SK-N-SH (cell line): ENCODE measurements around the gene HTR2B. TPM values are rescaled to one million over a fixed set of nuclear protein-coding genes. Genes with fewer than 3 reads are reported as not detected.
A peak's percentile ranks its signal among the peaks of the same experiment; 100 is the strongest.

ENCODE experiments used
- CTCF ChIA-PET: fragments of 300-600, 350-600 bp; formaldehyde crosslinking; extraction: SDS; loops from one replicate; lab custom pipeline; 2021; lab: Yijun Ruan, JAX
- POLR2A ChIA-PET: fragments of 350-600 bp; sonication (Branson Sonifier 250); formaldehyde crosslinking; extraction: SDS; loops from one replicate; lab custom pipeline; 2020; ENCODE audit warnings: antibody characterized with exemption, inconsistent platforms; lab: Yijun Ruan, JAX
- DNase-seq: peaks from one replicate; pipeline ENCODE4 v3.0.0; 2012
- H2AFZ ChIP-seq: fragments of 200-600 bp; sonication (generic); 2 replicates; pipeline ENCODE4 v1.8.1; 2016; ENCODE audit warnings: antibody characterized with exemption, mild to moderate bottlenecking, low read depth
- H3F3A ChIP-seq: fragments of 200-600 bp; sonication (generic); replicated peaks from 2 replicates; pipeline ENCODE3; 2016; ENCODE audit warnings: antibody characterized with exemption, mild to moderate bottlenecking; ENCODE audit not compliant: insufficient read depth
- H3K27ac ChIP-seq, 2 experiments: fragments of 200-500 bp in 1 of 2; fragments of 200-600 bp in 1 of 2; sonication (Bioruptor generic) in 1 of 2; sonication (generic), shearing (Covaris generic) in 1 of 2; 2 replicates each; pipeline versions ENCODE4 v1.5.1 to v1.6.1; 2014 to 2016; ENCODE audit warnings: low read depth in 2 of 2, inconsistent platforms in 1 of 2, low read length in 1 of 2, mild to moderate bottlenecking in 1 of 2, mixed read lengths in 1 of 2
- H3K27me3 ChIP-seq: fragments of 200-600 bp; sonication (generic), shearing (Covaris generic); 2 replicates; pipeline ENCODE4 v1.6.1; 2016; ENCODE audit warnings: mixed run types; ENCODE audit not compliant: insufficient read depth
- H3K36me3 ChIP-seq, 2 experiments: fragments of 200-500 bp in 1 of 2; fragments of 200-600 bp in 1 of 2; sonication (Bioruptor generic) in 1 of 2; sonication (generic) in 1 of 2; replicated peaks in 1 of 2; 2 replicates each; pipeline versions ENCODE3 to v1.5.1; 2014 to 2016; ENCODE audit warnings: low read length in 1 of 2, mild to moderate bottlenecking in 1 of 2; ENCODE audit not compliant: insufficient read depth in 2 of 2, control insufficient read depth in 1 of 2
- H3K4me1 ChIP-seq, 2 experiments: fragments of 200-500 bp in 1 of 2; fragments of 200-600 bp in 1 of 2; sonication (Bioruptor generic) in 1 of 2; sonication (generic), shearing (Covaris generic) in 1 of 2; 2 replicates each; pipeline versions ENCODE4 v1.5.1 to v1.6.1; 2014 to 2016; ENCODE audit warnings: low read depth in 1 of 2, low read length in 1 of 2, mixed run types in 1 of 2; ENCODE audit not compliant: insufficient read depth in 2 of 2, control insufficient read depth in 1 of 2
- H3K4me2 ChIP-seq: fragments of 200-600 bp; sonication (generic), shearing (Covaris generic); 2 replicates; pipeline ENCODE4 v1.6.1; 2017; ENCODE audit warnings: mixed run types
- H3K4me3 ChIP-seq, 2 experiments: fragments of 200-500 bp in 1 of 2; fragments of 200-600 bp in 1 of 2; sonication (Bioruptor generic) in 1 of 2; sonication (generic), shearing (Covaris generic) in 1 of 2; 2 replicates each; pipeline versions ENCODE4 v1.5.1 to v1.8.1; 2014 to 2016; ENCODE audit warnings: low read depth in 2 of 2, inconsistent platforms in 1 of 2, low read length in 1 of 2, mild to moderate bottlenecking in 1 of 2, mixed read lengths in 1 of 2, moderate library complexity in 1 of 2
- H3K79me2 ChIP-seq: fragments of 200-600 bp; sonication (generic); 2 replicates; pipeline ENCODE4 v1.8.1; 2017; ENCODE audit warnings: mild to moderate bottlenecking; ENCODE audit not compliant: insufficient read depth
- H3K9ac ChIP-seq: fragments of 200-600 bp; sonication (generic); 2 replicates; pipeline ENCODE4 v1.6.1; 2017; ENCODE audit warnings: mixed run types
- H3K9me2 ChIP-seq: fragments of 200-600 bp; sonication (generic); 2 replicates; pipeline ENCODE4 v1.6.1; 2017; ENCODE audit warnings: mixed run types
- H3K9me3 ChIP-seq: fragments of 200-600 bp; sonication (generic); 2 replicates; pipeline ENCODE4 v1.6.1; 2017; ENCODE audit warnings: mixed run types, mild to moderate bottlenecking, moderate library complexity
- H4K20me1 ChIP-seq: fragments of 200-600 bp; sonication (generic); 2 replicates; pipeline ENCODE4 v1.6.1; 2017; ENCODE audit warnings: mild to moderate bottlenecking, mixed run types; ENCODE audit not compliant: insufficient read depth
- ELF1 ChIP-seq: IDR thresholded peaks from 2 replicates; pipeline ENCODE4 v1.4.0; 2012
- FOSL2 ChIP-seq: IDR thresholded peaks from 2 replicates; pipeline ENCODE4 v1.4.0; 2012; ENCODE audit warnings: low read depth, mild to moderate bottlenecking, moderate library complexity, borderline replicate concordance
- FOXM1 ChIP-seq: IDR thresholded peaks from 2 replicates; pipeline ENCODE4 v1.4.0; 2012; ENCODE audit warnings: low read depth, mild to moderate bottlenecking
- GABPA ChIP-seq: IDR thresholded peaks from 2 replicates; pipeline ENCODE4 v1.4.0; 2012; ENCODE audit warnings: low read depth, mild to moderate bottlenecking
- RCOR1 ChIP-seq: fragments of 150-350 bp; IDR thresholded peaks from 2 replicates; pipeline ENCODE4 v1.6.1; 2017; ENCODE audit warnings: antibody characterized with exemption, low read length
- REST ChIP-seq: IDR thresholded peaks from 2 replicates; pipeline ENCODE4 v1.6.1; 2012; ENCODE audit warnings: mild to moderate bottlenecking, low read depth, low read length, moderate library complexity
- SIN3A ChIP-seq: IDR thresholded peaks from 2 replicates; pipeline ENCODE4 v1.6.1; 2012; ENCODE audit warnings: low read depth, mild to moderate bottlenecking, low read length, moderate library complexity, borderline replicate concordance
- SMC3 ChIP-seq: IDR thresholded peaks from 2 replicates; pipeline ENCODE4 v1.6.1; 2012; ENCODE audit warnings: low read depth, low read length, improper control_type of control experiment
- USF1 ChIP-seq: IDR thresholded peaks from 2 replicates; pipeline ENCODE4 v1.4.0; 2012; ENCODE audit warnings: low read depth, borderline replicate concordance
- USF2 ChIP-seq: fragments of 150-350 bp; IDR thresholded peaks from 2 replicates; pipeline ENCODE4 v1.6.1; 2017; ENCODE audit warnings: antibody characterized with exemption, low read length, low read depth, borderline replicate concordance
- YY1 ChIP-seq: IDR thresholded peaks from 2 replicates; pipeline ENCODE4 v1.4.0; 2012; ENCODE audit warnings: low read depth, mild to moderate bottlenecking
- ZBTB33 ChIP-seq: IDR thresholded peaks from 2 replicates; pipeline ENCODE4 v1.4.0; 2012; ENCODE audit warnings: low read depth, borderline replicate concordance
- WGBS: methylation state at CpG from one replicate; pipeline ENCODE4 v1.1.6; 2017; ENCODE audit warnings: low lambda C conversion rate; 5-methylcytosine and 5-hydroxymethylcytosine counted together
- polyA plus RNA-seq, 3 experiments: library from polyadenylated mRNA; depleted of rRNA; stranded (reverse); fragments of >200 nt; gene quantifications; 2 replicates each; pipeline ENCODE4 v1.2.3, GENCODE V29; 2012

HTR2B gene
- polyA plus RNA-seq, 1 of the 3 experiments (the other 2 are of a cell fraction): 0.25 TPM

- DNase-seq: no peak
- Histone ChIP-seq H3K36me3 (peaks cover 55% of the 10 kb centered on the region in 2 experiments), H3F3A (peaks cover 3% of the 10 kb centered on the region), H3K4me1 (peaks cover 7 to 17% of the 10 kb centered on the region in 2 experiments; a peak in 3 of 4 replicates)
- 91% methylated on average over 3 of the region's 3 CpGs for WGBS
- POLR2A ChIA-PET: no interaction called here
- no peak for TF ChIP-seq REST
- no peak for TF ChIP-seq GABPA
- no peak for TF ChIP-seq FOXM1
- no peak for TF ChIP-seq SMC3
- TF ChIP-seq USF2: no peak
- TF ChIP-seq FOSL2: no peak
- TF ChIP-seq, all 33 proteins: peak for 0
- H3K27ac ChIP-seq: no peak overlapping the region
- no peaks in the 10 kb centered on the region for H3K9me3 ChIP-seq
- no peak overlapping the region for H3K9ac ChIP-seq
- H4K20me1 ChIP-seq: peaks cover 29% of the 10 kb centered on the region
- CTCF ChIA-PET: interaction anchor here (3.0 kb wide), 1 partner anchor 10 kb away, joined by 6 read pairs; no protein-coding TSS in a partner anchor
- no peaks in the 10 kb centered on the region for H3K27me3 ChIP-seq
- H3K4me3 ChIP-seq: no peak overlapping the region
- H3K9me2 ChIP-seq: no peaks in the 10 kb centered on the region
- no peak overlapping the region for H3K4me2 ChIP-seq
- H2AFZ ChIP-seq: no peak overlapping the region
- peaks cover 98% of the 10 kb centered on the region for H3K79me2 ChIP-seq
These were observed 62.1 kb downstream of the HTR2B start for GRCh38 chr2:231062776-231063175.

GRCh38 chr2:231059756-231060155 is 65.1 kb downstream of the HTR2B start:
- no peaks in the 10 kb centered on the region for H3K27me3 ChIP-seq
- H3K4me1 ChIP-seq: peaks cover 12 to 15% of the 10 kb centered on the region in 2 experiments; a peak in 3 of 4 replicates
- H2AFZ ChIP-seq: no peak overlapping the region
- no peaks in the 10 kb centered on the region for H3K9me2 ChIP-seq
- H3K9ac ChIP-seq: no peak overlapping the region
- peak overlapping the region; percentile 88; the same call in 1 of the 2 replicates for H3K4me2 ChIP-seq
- H3K36me3 ChIP-seq: peaks cover 33 to 35% of the 10 kb centered on the region in 2 experiments
- ChIA-PET POLR2A (no interaction called here), CTCF (no interaction called here)
- H3K9me3 ChIP-seq: no peaks in the 10 kb centered on the region
- WGBS: 78% methylated on average over 2 of the region's 2 CpGs
- H3F3A ChIP-seq: no peaks in the 10 kb centered on the region
- H3K27ac ChIP-seq: no peak overlapping the region
- H4K20me1 ChIP-seq: peaks cover 29% of the 10 kb centered on the region
- peaks cover 78% of the 10 kb centered on the region for H3K79me2 ChIP-seq
- TF ChIP-seq RCOR1 (no peak), SIN3A (no peak), YY1 (no peak), ZBTB33 (no peak), USF1 (no peak), ELF1 (no peak), REST (no peak)
- no peak for DNase-seq
- H3K4me3 ChIP-seq: no peak overlapping the region
